Fibroblast of gingiva (primary cell): ENCODE data around the gene GPR153.
A peak's percentile ranks its signal among the peaks of the same experiment; 100 is the strongest.

Source experiments
- DNase-seq: peaks from one replicate; pipeline ENCODE4 v3.0.0-alpha.2; 2011; ENCODE audit warnings: low read depth

Gene GPR153

GRCh38 chr1:6269296-6269695, 8.4 kb upstream of the GPR153 start:
- DNase-seq = no peak

GRCh38 chr1:6268415-6268814, 7.5 kb upstream of the GPR153 start:
- no peak for DNase-seq

- DNase-seq = no peak
These were observed 6.9 kb upstream of the GPR153 start for GRCh38 chr1:6267686-6268322.

- no peak for DNase-seq
These were observed 5.7 kb upstream of the GPR153 start for GRCh38 chr1:6266641-6267040.

- no peak for DNase-seq
These were observed 4.3 kb upstream of the GPR153 start for GRCh38 chr1:6265151-6265550.

GRCh38 chr1:6263716-6264115, 2.8 kb upstream of the GPR153 start:
- no peak for DNase-seq

GRCh38 chr1:6262555-6263420, 1.9 kb upstream of the GPR153 start:
- peak; percentile 63 for DNase-seq

GRCh38 chr1:6261615-6261995, 707 bp upstream of the GPR153 start:
- no peak for DNase-seq

- no peak for DNase-seq
These were observed 414 bp downstream of the GPR153 start for GRCh38 chr1:6260433-6260934.

- peak; percentile 76 for DNase-seq
These were observed 1.2 kb downstream of the GPR153 start for GRCh38 chr1:6259491-6260362.

GRCh38 chr1:6258675-6259074, 2.2 kb downstream of the GPR153 start:
- no peak for DNase-seq

GRCh38 chr1:6257541-6258069, 3.3 kb downstream of the GPR153 start:
- peak; percentile 50 for DNase-seq

GRCh38 chr1:6256645-6257044, 4.3 kb downstream of the GPR153 start:
- peak; percentile 81 for DNase-seq

- no peak for DNase-seq
These were observed 6.2 kb downstream of the GPR153 start for GRCh38 chr1:6254691-6255090.

GRCh38 chr1:6253380-6253779, 7.5 kb downstream of the GPR153 start:
- no peak for DNase-seq

- no peak for DNase-seq
These were observed 8.6 kb downstream of the GPR153 start for GRCh38 chr1:6252374-6252710.

- no peak for DNase-seq
These were observed 9.1 kb downstream of the GPR153 start for GRCh38 chr1:6251681-6252373.

- DNase-seq = no peak
These were observed 9.7 kb downstream of the GPR153 start for GRCh38 chr1:6251233-6251632.

GRCh38 chr1:6249739-6250689, 10.9 kb downstream of the GPR153 start:
- DNase-seq = no peak

GRCh38 chr1:6248932-6249738, 11.8 kb downstream of the GPR153 start:
- no peak for DNase-seq
